HG03442 (cell line): ENCODE measurements around the gene PRTG.
A peak's percentile ranks its signal among the peaks of the same experiment; 100 is the strongest.
"Not testable (repeated sequence)": the region's sequence is repeated elsewhere in the genome, so short reads cannot be mapped to it uniquely, and the experiment has no call there.

Experiments used
- ATAC-seq: cut with Tn5 transposase; IDR thresholded peaks from one replicate; pipeline ENCODE4 v1.9.1; 2021; ENCODE audit warnings: mild to moderate bottlenecking, moderate library complexity; ENCODE audit not compliant: unreplicated experiment

Gene PRTG, protein sequence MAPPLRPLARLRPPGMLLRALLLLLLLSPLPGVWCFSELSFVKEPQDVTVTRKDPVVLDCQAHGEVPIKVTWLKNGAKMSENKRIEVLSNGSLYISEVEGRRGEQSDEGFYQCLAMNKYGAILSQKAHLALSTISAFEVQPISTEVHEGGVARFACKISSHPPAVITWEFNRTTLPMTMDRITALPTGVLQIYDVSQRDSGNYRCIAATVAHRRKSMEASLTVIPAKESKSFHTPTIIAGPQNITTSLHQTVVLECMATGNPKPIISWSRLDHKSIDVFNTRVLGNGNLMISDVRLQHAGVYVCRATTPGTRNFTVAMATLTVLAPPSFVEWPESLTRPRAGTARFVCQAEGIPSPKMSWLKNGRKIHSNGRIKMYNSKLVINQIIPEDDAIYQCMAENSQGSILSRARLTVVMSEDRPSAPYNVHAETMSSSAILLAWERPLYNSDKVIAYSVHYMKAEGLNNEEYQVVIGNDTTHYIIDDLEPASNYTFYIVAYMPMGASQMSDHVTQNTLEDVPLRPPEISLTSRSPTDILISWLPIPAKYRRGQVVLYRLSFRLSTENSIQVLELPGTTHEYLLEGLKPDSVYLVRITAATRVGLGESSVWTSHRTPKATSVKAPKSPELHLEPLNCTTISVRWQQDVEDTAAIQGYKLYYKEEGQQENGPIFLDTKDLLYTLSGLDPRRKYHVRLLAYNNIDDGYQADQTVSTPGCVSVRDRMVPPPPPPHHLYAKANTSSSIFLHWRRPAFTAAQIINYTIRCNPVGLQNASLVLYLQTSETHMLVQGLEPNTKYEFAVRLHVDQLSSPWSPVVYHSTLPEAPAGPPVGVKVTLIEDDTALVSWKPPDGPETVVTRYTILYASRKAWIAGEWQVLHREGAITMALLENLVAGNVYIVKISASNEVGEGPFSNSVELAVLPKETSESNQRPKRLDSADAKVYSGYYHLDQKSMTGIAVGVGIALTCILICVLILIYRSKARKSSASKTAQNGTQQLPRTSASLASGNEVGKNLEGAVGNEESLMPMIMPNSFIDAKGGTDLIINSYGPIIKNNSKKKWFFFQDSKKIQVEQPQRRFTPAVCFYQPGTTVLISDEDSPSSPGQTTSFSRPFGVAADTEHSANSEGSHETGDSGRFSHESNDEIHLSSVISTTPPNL

GRCh38 chr15:55742927-55743728 is at the start of gene PRTG:
PRTG (minus strand) TSS chr15:55743152; CDS start chr15:55742931, 221 bp downstream.
- peak; percentile 39 for ATAC-seq

DNA sequence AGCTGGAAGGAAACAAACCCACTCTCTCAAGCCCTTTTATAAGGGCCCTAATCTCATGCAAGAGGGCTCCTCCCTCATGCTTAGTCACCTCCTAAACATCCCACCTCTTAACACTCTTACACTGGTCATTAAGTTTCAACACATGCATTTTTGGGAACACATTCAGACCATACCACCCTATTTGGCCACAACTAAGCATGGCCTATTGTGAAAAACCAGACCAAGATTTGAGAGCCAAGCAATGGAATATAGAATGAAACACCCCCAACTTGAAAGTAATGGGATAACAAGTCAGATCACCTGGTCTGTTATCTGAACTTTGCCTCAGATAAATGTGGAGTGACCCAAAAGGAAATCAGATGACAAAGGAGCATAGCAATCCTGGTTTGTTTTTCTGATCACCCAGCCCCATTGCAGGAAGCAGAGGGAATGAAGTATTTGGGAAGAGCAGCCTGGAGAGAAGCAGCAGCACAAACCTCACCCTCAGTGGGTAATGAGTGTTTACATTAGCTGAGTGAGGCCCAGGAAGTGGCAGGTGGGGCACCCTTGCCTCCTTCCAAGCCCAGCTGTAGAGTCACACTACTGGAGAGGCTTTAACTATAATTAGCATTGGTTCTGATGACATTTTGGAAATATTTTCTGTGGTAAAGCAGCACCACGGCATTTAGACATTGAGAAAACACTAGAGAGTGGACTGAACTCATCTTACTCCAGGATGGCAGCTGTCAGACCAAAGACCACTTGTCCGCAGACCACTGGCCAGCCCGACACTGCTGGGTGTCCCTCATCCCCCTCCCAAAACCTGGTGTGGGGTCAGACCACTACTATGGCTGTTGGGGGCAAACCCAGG is 48.8 kb upstream of the PRTG start:
- no peak for ATAC-seq

GRCh38 chr15:55789066-55789660 is 46.2 kb upstream of the PRTG start:
- no peak for ATAC-seq

GRCh38 chr15:55786341-55786740 is 43.4 kb upstream of the PRTG start:
- no peak for ATAC-seq

- ATAC-seq, result not testable (repeated sequence)
These were observed 42.6 kb upstream of the PRTG start for GRCh38 chr15:55785593-55785992.

GRCh38 chr15:55784286-55784685 is 41.3 kb upstream of the PRTG start:
- no peak for ATAC-seq

- ATAC-seq, result no peak
These were observed 39.9 kb upstream of the PRTG start for GRCh38 chr15:55782901-55783300.

- ATAC-seq, result no peak
These were observed 37.3 kb upstream of the PRTG start for GRCh38 chr15:55780292-55780691.

GRCh38 chr15:55778932-55779331 is 36.0 kb upstream of the PRTG start:
- ATAC-seq, result no peak

DNA sequence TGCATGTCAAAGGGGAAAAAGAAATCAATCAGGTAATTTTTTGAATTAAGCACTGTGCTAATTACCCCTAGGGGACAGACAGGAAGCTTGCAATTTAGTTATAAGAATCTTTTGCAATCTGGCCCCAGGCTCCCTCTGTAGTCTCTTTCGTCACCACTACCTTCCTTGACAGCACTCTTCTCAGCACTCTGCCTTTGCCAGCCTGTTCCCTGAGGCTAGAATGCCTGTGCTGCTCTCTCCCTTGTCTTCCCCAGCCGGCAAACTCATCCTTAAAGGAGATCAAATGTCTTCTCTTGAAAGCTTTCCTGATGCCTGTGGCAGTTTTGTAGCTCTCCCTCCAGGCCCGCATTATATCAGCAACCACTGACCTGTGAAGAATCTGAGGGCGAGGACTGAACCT is 32.4 kb upstream of the PRTG start:
- no peak for ATAC-seq

GRCh38 chr15:55774113-55774970 is 31.4 kb upstream of the PRTG start:
- ATAC-seq, result peak; percentile 72

GRCh38 chr15:55770806-55771205 is 27.9 kb upstream of the PRTG start:
- no peak for ATAC-seq

- ATAC-seq, result no peak
These were observed 27.3 kb upstream of the PRTG start for GRCh38 chr15:55770261-55770660.

GRCh38 chr15:55768670-55769185 is 25.8 kb upstream of the PRTG start:
- no peak for ATAC-seq

- no peak for ATAC-seq
These were observed 23.7 kb upstream of the PRTG start for GRCh38 chr15:55766676-55767075.

GRCh38 chr15:55764398-55764797 is 21.4 kb upstream of the PRTG start:
- ATAC-seq, result no peak

- ATAC-seq, result no peak
These were observed 15.6 kb upstream of the PRTG start for GRCh38 chr15:55758580-55758986.

- ATAC-seq, result not testable (repeated sequence)
These were observed 10.5 kb upstream of the PRTG start for GRCh38 chr15:55753433-55753832.
